H9 (cell line): ENCODE measurements around the gene DLG5. TPM values are rescaled to one million over a fixed set of nuclear protein-coding genes. Genes with fewer than 3 reads are reported as not detected.

Experiments
- DNase-seq: peaks from one replicate; pipeline ENCODE4 v3.0.0-alpha.2; 2017
- H2AFZ ChIP-seq: one replicate; pipeline ENCODE4 v1.6.1; 2013; ENCODE audit warnings: mild to moderate bottlenecking, low read length, control low read depth, moderate library complexity
- H2AK5ac ChIP-seq: 2 replicates; pipeline ENCODE4 v1.6.1; 2013; ENCODE audit warnings: low read length, control low read depth, mixed read lengths; ENCODE audit not compliant: insufficient read length
- H2BK120ac ChIP-seq: one replicate; pipeline ENCODE4 v1.6.1; 2013; ENCODE audit warnings: low read depth, mild to moderate bottlenecking, low read length, control low read depth, inconsistent platforms; ENCODE audit not compliant: poor library complexity, severe bottlenecking
- H2BK12ac ChIP-seq: 2 replicates; pipeline ENCODE4 v1.6.1; 2013; ENCODE audit warnings: low read length, control low read depth, mixed read lengths, low read depth; ENCODE audit not compliant: insufficient read length
- H2BK15ac ChIP-seq: 2 replicates; pipeline ENCODE4 v1.6.1; 2013; ENCODE audit warnings: low read depth, low read length, control low read depth
- H2BK20ac ChIP-seq: one replicate; pipeline ENCODE4 v1.6.1; 2013; ENCODE audit warnings: low read depth, mild to moderate bottlenecking, low read length, control low read depth, inconsistent platforms; ENCODE audit not compliant: poor library complexity, severe bottlenecking
- H2BK5ac ChIP-seq: 2 replicates; pipeline ENCODE4 v1.6.1; 2013; ENCODE audit warnings: low read length, control low read depth, mixed read lengths; ENCODE audit not compliant: insufficient read length
- H3K14ac ChIP-seq: 2 replicates; pipeline ENCODE4 v1.6.1; 2013; ENCODE audit warnings: low read length, control low read depth; ENCODE audit not compliant: insufficient read depth
- H3K18ac ChIP-seq: 2 replicates; pipeline ENCODE4 v1.6.1; 2013; ENCODE audit warnings: low read depth, mild to moderate bottlenecking, mixed read lengths, low read length, control low read depth; ENCODE audit not compliant: insufficient read length
- H3K23ac ChIP-seq: 2 replicates; pipeline ENCODE4 v1.6.1; 2013; ENCODE audit warnings: low read length, control low read depth, mixed read lengths, low read depth; ENCODE audit not compliant: insufficient read length
- H3K23me2 ChIP-seq: 2 replicates; pipeline ENCODE4 v1.6.1; 2013; ENCODE audit warnings: low read depth, mild to moderate bottlenecking, mixed read lengths, low read length, control low read depth; ENCODE audit not compliant: insufficient read length, poor library complexity, severe bottlenecking
- H3K27ac ChIP-seq: 2 replicates; pipeline ENCODE4 v1.5.1; 2013; ENCODE audit warnings: low read length, control low read depth, mixed read lengths, low read depth; ENCODE audit not compliant: insufficient read length
- H3K27me3 ChIP-seq: 2 replicates; pipeline ENCODE4 v1.6.1; 2013; ENCODE audit warnings: low read length, control low read depth, inconsistent platforms; ENCODE audit not compliant: insufficient read depth
- H3K4ac ChIP-seq: 2 replicates; pipeline ENCODE4 v1.6.1; 2013; ENCODE audit warnings: low read depth, mild to moderate bottlenecking, control low read depth, inconsistent platforms, low read length, moderate library complexity
- H3K4me1 ChIP-seq: 2 replicates; pipeline ENCODE4 v1.6.1; 2013; ENCODE audit warnings: low read length, control low read depth, inconsistent platforms; ENCODE audit not compliant: insufficient read depth
- H3K4me2 ChIP-seq: 2 replicates; pipeline ENCODE4 v1.6.1; 2013; ENCODE audit warnings: low read length, control low read depth, mixed read lengths; ENCODE audit not compliant: insufficient read length, insufficient read depth
- H3K56ac ChIP-seq: 2 replicates; pipeline ENCODE4 v1.6.1; 2013; ENCODE audit warnings: low read depth, mild to moderate bottlenecking, mixed read lengths, low read length, control low read depth; ENCODE audit not compliant: insufficient read length
- H3K79me1 ChIP-seq: 2 replicates; pipeline ENCODE4 v1.6.1; 2013; ENCODE audit warnings: low read depth, mild to moderate bottlenecking, moderate library complexity, low read length, control low read depth, inconsistent platforms; ENCODE audit not compliant: insufficient read depth, poor library complexity, severe bottlenecking
- H3K79me2 ChIP-seq: 2 replicates; pipeline ENCODE4 v1.6.1; 2013; ENCODE audit warnings: low read length, control low read depth, inconsistent platforms; ENCODE audit not compliant: insufficient read depth
- H3K9ac ChIP-seq: 2 replicates; pipeline ENCODE4 v1.6.1; 2013; ENCODE audit warnings: low read length, control low read depth, mixed read lengths; ENCODE audit not compliant: insufficient read length; ENCODE audit errors: extremely low read depth
- H3K9me3 ChIP-seq: one replicate; pipeline ENCODE4 v1.6.1; 2013; ENCODE audit warnings: low read depth, low read length, inconsistent platforms; ENCODE audit not compliant: control insufficient read depth
- H3T11ph ChIP-seq: one replicate; pipeline ENCODE4 v1.6.1; 2013; ENCODE audit warnings: mild to moderate bottlenecking, low read length, control low read depth, inconsistent platforms
- H4K20me1 ChIP-seq: one replicate; pipeline ENCODE4 v1.6.1; 2013; ENCODE audit not compliant: control insufficient read depth, insufficient read length, insufficient read depth
- H4K5ac ChIP-seq: 2 replicates; pipeline ENCODE4 v1.6.1; 2013; ENCODE audit warnings: low read depth, mild to moderate bottlenecking, mixed read lengths, low read length, control low read depth; ENCODE audit not compliant: insufficient read length
- H4K8ac ChIP-seq: replicated peaks from 2 replicates; pipeline ENCODE4 v1.6.1; 2013; ENCODE audit warnings: low read length, control low read depth, mixed read lengths, low read depth; ENCODE audit not compliant: insufficient read length
- H4K91ac ChIP-seq: 2 replicates; pipeline ENCODE4 v1.6.1; 2013; ENCODE audit warnings: low read depth, mild to moderate bottlenecking, moderate library complexity, mixed read lengths, low read length, control low read depth; ENCODE audit not compliant: insufficient read length
- H3K27ac Mint-ChIP-seq, 3 experiments: 2 replicates in 2 of 3; 3 replicates in 1 of 3; pipeline ENCODE4 v1.8.0; 2020 to 2021; ENCODE audit warnings: mixed read lengths in 3 of 3, mild to moderate bottlenecking in 1 of 3, moderate library complexity in 1 of 3
- H3K27me3 Mint-ChIP-seq: 2 replicates; pipeline ENCODE4 v1.8.0; 2021; ENCODE audit warnings: low read depth, mild to moderate bottlenecking, moderate library complexity, mixed read lengths
- H3K36me3 Mint-ChIP-seq, 3 experiments: 2 replicates in 2 of 3; 3 replicates in 1 of 3; pipeline ENCODE4 v1.8.0; 2020 to 2021; ENCODE audit warnings: low read depth in 3 of 3, mixed read lengths in 3 of 3; ENCODE audit not compliant: insufficient read depth in 1 of 3
- H3K4me1 Mint-ChIP-seq, 2 experiments: 2 replicates each; pipeline ENCODE4 v1.8.0; 2020; ENCODE audit warnings: mixed read lengths in 2 of 2
- H3K4me3 Mint-ChIP-seq, 2 experiments: 2 replicates in 1 of 2; 3 replicates in 1 of 2; pipeline ENCODE4 v1.8.0; 2020 to 2021; ENCODE audit warnings: mild to moderate bottlenecking in 2 of 2, mixed read lengths in 2 of 2, moderate library complexity in 1 of 2
- H3K9me3 Mint-ChIP-seq, 2 experiments: 2 replicates in 1 of 2; 3 replicates in 1 of 2; pipeline ENCODE4 v1.8.0; 2020; ENCODE audit warnings: mild to moderate bottlenecking in 2 of 2, mixed read lengths in 2 of 2, moderate library complexity in 1 of 2
- WGBS: extraction: QIAGEN DNeasy Blood & Tissue Kit; methylation state at CpG from one replicate; pipeline ENCODE4 v1.1.7; 2013; ENCODE audit warnings: missing lambda C conversion rate, low lambda C conversion rate, mixed read lengths; ENCODE audit not compliant: insufficient read length; ENCODE audit errors: extremely low coverage; 5-methylcytosine and 5-hydroxymethylcytosine counted together
- total RNA-seq: library from RNA; stranded (reverse); gene quantifications from 2 replicates; pipeline ENCODE4 v1.2.1, GENCODE V29; 2021
- TF ChIP-seq, protein P1 (sequence below): fragments of 200-600 bp; sonication (generic); conservative IDR thresholded peaks from 3 replicates; pipeline ENCODE4 v1.8.0; 2021; ENCODE audit warnings: antibody characterized with exemption, mild to moderate bottlenecking

DLG5 gene
- total RNA-seq, 1 experiment from 2014 or later, result 67.4 TPM

GRCh38 chr10:77881222-77881621, 45.3 kb downstream of the DLG5 start:
- H3K18ac ChIP-seq, result no peak overlapping the region
- no peaks in the 10 kb centered on the region for H3K9me3 Mint-ChIP-seq
- H3K79me2 ChIP-seq, result peaks cover 9% of the 10 kb centered on the region; the same call in 1 of the 2 replicates
- H2AK5ac ChIP-seq, result no peak overlapping the region
- no CpG with 5 or more reads among the region's 3 CpGs for WGBS
- no peaks in the 10 kb centered on the region for H3K27me3 Mint-ChIP-seq
- no peak overlapping the region for H3K14ac ChIP-seq
- H2BK15ac ChIP-seq, result no peak overlapping the region
- no peaks in the 10 kb centered on the region for H3K9me3 ChIP-seq
- H3K27ac ChIP-seq, result no peak overlapping the region
- H4K5ac ChIP-seq, result no peak overlapping the region
- H3K79me1 ChIP-seq, result no peaks in the 10 kb centered on the region
- no peak overlapping the region for H2BK120ac ChIP-seq
- peaks cover 67 to 77% of the 10 kb centered on the region in 2 experiments for H3K4me1 Mint-ChIP-seq
- peaks cover 17% of the 10 kb centered on the region; the same call in 1 of the 2 replicates for H3K4me1 ChIP-seq
- TF ChIP-seq, protein P1, sequence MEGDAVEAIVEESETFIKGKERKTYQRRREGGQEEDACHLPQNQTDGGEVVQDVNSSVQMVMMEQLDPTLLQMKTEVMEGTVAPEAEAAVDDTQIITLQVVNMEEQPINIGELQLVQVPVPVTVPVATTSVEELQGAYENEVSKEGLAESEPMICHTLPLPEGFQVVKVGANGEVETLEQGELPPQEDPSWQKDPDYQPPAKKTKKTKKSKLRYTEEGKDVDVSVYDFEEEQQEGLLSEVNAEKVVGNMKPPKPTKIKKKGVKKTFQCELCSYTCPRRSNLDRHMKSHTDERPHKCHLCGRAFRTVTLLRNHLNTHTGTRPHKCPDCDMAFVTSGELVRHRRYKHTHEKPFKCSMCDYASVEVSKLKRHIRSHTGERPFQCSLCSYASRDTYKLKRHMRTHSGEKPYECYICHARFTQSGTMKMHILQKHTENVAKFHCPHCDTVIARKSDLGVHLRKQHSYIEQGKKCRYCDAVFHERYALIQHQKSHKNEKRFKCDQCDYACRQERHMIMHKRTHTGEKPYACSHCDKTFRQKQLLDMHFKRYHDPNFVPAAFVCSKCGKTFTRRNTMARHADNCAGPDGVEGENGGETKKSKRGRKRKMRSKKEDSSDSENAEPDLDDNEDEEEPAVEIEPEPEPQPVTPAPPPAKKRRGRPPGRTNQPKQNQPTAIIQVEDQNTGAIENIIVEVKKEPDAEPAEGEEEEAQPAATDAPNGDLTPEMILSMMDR, result no peak
- H3K36me3 Mint-ChIP-seq, result peaks cover 6 to 25% (median 7%) of the 10 kb centered on the region in 3 experiments; a peak in 6 of 7 replicates
- no peak overlapping the region for H3K56ac ChIP-seq
- no peaks in the 10 kb centered on the region for H3K27me3 ChIP-seq
- H2BK20ac ChIP-seq, result no peak overlapping the region
- H3K23ac ChIP-seq, result no peak overlapping the region
- no peak overlapping the region for H2AFZ ChIP-seq
- no peak overlapping the region for H4K91ac ChIP-seq
- no peak overlapping the region for H3K9ac ChIP-seq
- peak overlapping the region; percentile 28 to 90 (median 66); a peak in 3 of 7 replicates for H3K27ac Mint-ChIP-seq
- H4K8ac ChIP-seq, result no peak overlapping the region
- DNase-seq, result no peak
- no peak overlapping the region for H2BK5ac ChIP-seq
- no peak overlapping the region for H2BK12ac ChIP-seq
- H3T11ph ChIP-seq, result no peak overlapping the region
- H3K23me2 ChIP-seq, result no peaks in the 10 kb centered on the region
- no peak overlapping the region for H3K4me3 Mint-ChIP-seq
- H4K20me1 ChIP-seq, result no peaks in the 10 kb centered on the region
- no peak overlapping the region for H3K4me2 ChIP-seq
- H3K4ac ChIP-seq, result no peak overlapping the region
